Measurements from ENCODE around the gene ARPC5.

DNA sequence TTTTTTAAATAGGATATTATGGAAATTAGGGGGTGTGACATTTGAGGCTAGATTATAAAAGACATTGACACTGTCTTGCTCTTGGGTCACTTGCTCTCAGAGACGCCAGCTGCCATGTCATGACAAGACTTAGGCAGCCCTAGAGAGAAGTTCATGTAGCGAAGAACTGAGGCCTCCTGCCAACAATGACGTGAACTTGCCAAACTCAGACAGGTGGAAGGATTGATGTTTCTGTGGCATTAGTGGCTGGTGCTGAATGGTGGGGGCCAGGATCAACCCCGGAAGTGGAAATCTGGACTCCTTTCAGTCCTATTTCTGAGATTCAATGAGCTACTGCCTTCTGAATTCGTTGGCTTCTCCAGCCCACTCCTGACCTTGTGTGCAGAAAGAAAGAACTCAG, 60.0 kb downstream of the ARPC5 start:
- TF ChIP-seq, protein P1, sequence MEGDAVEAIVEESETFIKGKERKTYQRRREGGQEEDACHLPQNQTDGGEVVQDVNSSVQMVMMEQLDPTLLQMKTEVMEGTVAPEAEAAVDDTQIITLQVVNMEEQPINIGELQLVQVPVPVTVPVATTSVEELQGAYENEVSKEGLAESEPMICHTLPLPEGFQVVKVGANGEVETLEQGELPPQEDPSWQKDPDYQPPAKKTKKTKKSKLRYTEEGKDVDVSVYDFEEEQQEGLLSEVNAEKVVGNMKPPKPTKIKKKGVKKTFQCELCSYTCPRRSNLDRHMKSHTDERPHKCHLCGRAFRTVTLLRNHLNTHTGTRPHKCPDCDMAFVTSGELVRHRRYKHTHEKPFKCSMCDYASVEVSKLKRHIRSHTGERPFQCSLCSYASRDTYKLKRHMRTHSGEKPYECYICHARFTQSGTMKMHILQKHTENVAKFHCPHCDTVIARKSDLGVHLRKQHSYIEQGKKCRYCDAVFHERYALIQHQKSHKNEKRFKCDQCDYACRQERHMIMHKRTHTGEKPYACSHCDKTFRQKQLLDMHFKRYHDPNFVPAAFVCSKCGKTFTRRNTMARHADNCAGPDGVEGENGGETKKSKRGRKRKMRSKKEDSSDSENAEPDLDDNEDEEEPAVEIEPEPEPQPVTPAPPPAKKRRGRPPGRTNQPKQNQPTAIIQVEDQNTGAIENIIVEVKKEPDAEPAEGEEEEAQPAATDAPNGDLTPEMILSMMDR (IDR thresholded peaks at IDR 0.05; ENCODE audit: poor library complexity): no peak
- no peak for TF ChIP-seq EZH2 (IDR thresholded peaks at IDR 0.05; ENCODE audit: borderline replicate concordance)

All from hepatocyte (in vitro differentiated cells).